Gastroesophageal sphincter (tissue), 3 donors: ENCODE results near the gene APOB.

Experiments used
- EP300 ChIP-seq: sonication (generic); formaldehyde crosslinking; IDR thresholded peaks from one replicate; pipeline ENCODE4 v1.6.1; 2017; ENCODE audit warnings: antibody characterized with exemption, mild to moderate bottlenecking
- POLR2A ChIP-seq, 2 donors: fragments of 450-650 bp; IDR thresholded peaks; one replicate each; pipeline ENCODE4 v1.6.1; 2017; ENCODE audit warnings: antibody characterized with exemption in 2 of 2, mild to moderate bottlenecking in 2 of 2, moderate library complexity in 1 of 2
- POLR2AphosphoS5 ChIP-seq: sonication (generic); formaldehyde crosslinking; IDR thresholded peaks from one replicate; pipeline ENCODE4 v1.6.1; 2017; ENCODE audit warnings: antibody characterized with exemption
- TF ChIP-seq, protein P1 (sequence below), 4 experiments: fragments of 200-600 bp in 2 of 4; fragments of 450-650 bp in 2 of 4; sonication (generic) in 1 of 4; IDR thresholded peaks; one replicate each; pipeline ENCODE4 v1.5.1; 2017 to 2019; ENCODE audit warnings: antibody characterized with exemption in 4 of 4, mild to moderate bottlenecking in 2 of 4, moderate library complexity in 2 of 4

DNA sequence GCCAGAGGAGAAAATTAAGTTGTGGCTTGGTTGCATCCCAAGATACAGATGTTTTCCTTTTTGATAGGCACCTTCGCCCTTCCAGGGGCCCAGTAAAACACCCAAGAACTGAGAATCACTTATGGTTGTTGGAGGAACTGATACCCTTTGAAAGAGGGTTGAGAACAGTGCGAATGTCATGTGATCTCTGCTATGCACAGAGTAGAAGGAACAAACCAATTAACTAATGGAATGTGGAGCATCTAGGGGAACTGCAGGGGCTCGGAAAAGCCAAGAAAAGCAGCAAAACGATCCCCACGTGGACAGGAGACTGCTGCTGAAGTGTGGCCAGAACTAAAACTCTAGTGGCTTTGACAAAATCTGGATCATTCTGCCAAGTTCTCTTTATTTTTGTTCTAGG is 58.8 kb downstream of the APOB start:
- TF ChIP-seq POLR2AphosphoS5 (no peak), POLR2A (IDR thresholded peaks at IDR 0.05) (no peak), EP300 (no peak)
- TF ChIP-seq, protein P1, sequence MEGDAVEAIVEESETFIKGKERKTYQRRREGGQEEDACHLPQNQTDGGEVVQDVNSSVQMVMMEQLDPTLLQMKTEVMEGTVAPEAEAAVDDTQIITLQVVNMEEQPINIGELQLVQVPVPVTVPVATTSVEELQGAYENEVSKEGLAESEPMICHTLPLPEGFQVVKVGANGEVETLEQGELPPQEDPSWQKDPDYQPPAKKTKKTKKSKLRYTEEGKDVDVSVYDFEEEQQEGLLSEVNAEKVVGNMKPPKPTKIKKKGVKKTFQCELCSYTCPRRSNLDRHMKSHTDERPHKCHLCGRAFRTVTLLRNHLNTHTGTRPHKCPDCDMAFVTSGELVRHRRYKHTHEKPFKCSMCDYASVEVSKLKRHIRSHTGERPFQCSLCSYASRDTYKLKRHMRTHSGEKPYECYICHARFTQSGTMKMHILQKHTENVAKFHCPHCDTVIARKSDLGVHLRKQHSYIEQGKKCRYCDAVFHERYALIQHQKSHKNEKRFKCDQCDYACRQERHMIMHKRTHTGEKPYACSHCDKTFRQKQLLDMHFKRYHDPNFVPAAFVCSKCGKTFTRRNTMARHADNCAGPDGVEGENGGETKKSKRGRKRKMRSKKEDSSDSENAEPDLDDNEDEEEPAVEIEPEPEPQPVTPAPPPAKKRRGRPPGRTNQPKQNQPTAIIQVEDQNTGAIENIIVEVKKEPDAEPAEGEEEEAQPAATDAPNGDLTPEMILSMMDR (IDR thresholded peaks at IDR 0.05): no peak
